ENCODE results near the gene CHMP1A. TPM values are rescaled to one million over a fixed set of nuclear protein-coding genes. Genes with fewer than 3 reads are reported as not detected.
"Not testable (repeated sequence)": the region's sequence is repeated elsewhere in the genome, so short reads cannot be mapped to it uniquely, and the experiment has no call there.

CHMP1A gene
- total RNA-seq, 2 donors from 2014 or later: 47.1 to 59.8 TPM

GRCh38 chr16:89668790-89669158 lies 11.3 kb upstream of the CHMP1A start:
- intact Hi-C loops (cut with DNase I): no loop called here
- no peak for DNase-seq (ENCODE audit: low spot score)

GRCh38 chr16:89667633-89668032 lies 10.1 kb upstream of the CHMP1A start:
- DNase-seq (ENCODE audit: low spot score): no peak
- intact Hi-C loops (cut with DNase I): no loop called here

- intact Hi-C loops (cut with DNase I); DNase-seq (ENCODE audit: low spot score): not testable (repeated sequence)
Observed at GRCh38 chr16:89667000-89667399, 9.5 kb upstream of the CHMP1A start.

- DNase-seq (ENCODE audit: low spot score); intact Hi-C loops (cut with DNase I): not testable (repeated sequence)
Observed at GRCh38 chr16:89664238-89664637, 6.7 kb upstream of the CHMP1A start.

GRCh38 chr16:89661215-89661614 lies 3.7 kb upstream of the CHMP1A start:
- intact Hi-C loops (cut with DNase I): loop anchor here in 1 of 2 donors (1.0 kb wide), 1 partner anchor 10 kb away; no protein-coding TSS in a partner anchor
- no peak for DNase-seq (ENCODE audit: low spot score)

GRCh38 chr16:89660146-89660545 lies 2.6 kb upstream of the CHMP1A start:
- intact Hi-C loops (cut with DNase I): no loop called here
- DNase-seq (ENCODE audit: low spot score): no peak

- intact Hi-C loops (cut with DNase I): no loop called here
- no peak for DNase-seq (ENCODE audit: low spot score)
Observed at GRCh38 chr16:89658221-89658879, 842 bp upstream of the CHMP1A start.

GRCh38 chr16:89656435-89657121 lies 930 bp downstream of the CHMP1A start:
- intact Hi-C loops (cut with DNase I): no loop called here
- no peak for DNase-seq (ENCODE audit: low spot score)

- intact Hi-C loops (cut with DNase I): no loop called here
Observed at GRCh38 chr16:89655062-89655643, 2.4 kb downstream of the CHMP1A start.

GRCh38 chr16:89653656-89654295 lies 3.7 kb downstream of the CHMP1A start:
- DNase-seq (ENCODE audit: low spot score): no peak
- intact Hi-C loops (cut with DNase I): no loop called here

More at GRCh38 chr16:89655062-89655643, 2.4 kb downstream of the CHMP1A start:
- no peak for DNase-seq (ENCODE audit: low spot score)

- DNase-seq (ENCODE audit: low spot score): no peak
- intact Hi-C loops (cut with DNase I): loop anchor here in 1 of 2 donors (1.0 kb wide), 1 partner anchor 10 kb away; no protein-coding TSS in a partner anchor
Observed at GRCh38 chr16:89651584-89651983, 5.9 kb downstream of the CHMP1A start.

- no peak for DNase-seq (ENCODE audit: low spot score)
- intact Hi-C loops (cut with DNase I): loop anchor here (10.0 kb wide), 3 partner anchors 72 to 942 kb away; partner anchors contain the start of genes CPNE7 (in 1 of the 2), CTU2 (in 1 of the 2) and RNF166 (in 1 of the 2)
Observed at GRCh38 chr16:89646906-89647305, 10.6 kb downstream of the CHMP1A start.

GRCh38 chr16:89646270-89646669 lies 11.2 kb downstream of the CHMP1A start:
- DNase-seq (ENCODE audit: low spot score): no peak
- intact Hi-C loops (cut with DNase I): loop anchor here (10.0 kb wide), 3 partner anchors 71 to 941 kb away; partner anchors contain the start of genes CPNE7 (in 1 of the 2), CTU2 (in 1 of the 2) and RNF166 (in 1 of the 2)

- no peak for DNase-seq (ENCODE audit: low spot score)
- intact Hi-C loops (cut with DNase I): loop anchor here (10.0 kb wide), 3 partner anchors 70 to 940 kb away; partner anchors contain the start of genes CPNE7 (in 1 of the 2), CTU2 (in 1 of the 2) and RNF166 (in 1 of the 2)
Observed at GRCh38 chr16:89645122-89645521, 12.4 kb downstream of the CHMP1A start.

- intact Hi-C loops (cut with DNase I): loop anchor here (5.0 to 10.0 kb wide), 4 partner anchors 67 to 939 kb away; partner anchors contain the start of genes CPNE7 (in 2 of the 2), CTU2 (in 1 of the 2) and RNF166 (in 1 of the 2)
- no peak for DNase-seq (ENCODE audit: low spot score)
Observed at GRCh38 chr16:89643769-89644300, 13.7 kb downstream of the CHMP1A start.

GRCh38 chr16:89642574-89642973 lies 14.9 kb downstream of the CHMP1A start:
- intact Hi-C loops (cut with DNase I): loop anchor here (5.0 to 10.0 kb wide), 4 partner anchors 65 to 938 kb away; partner anchors contain the start of genes CPNE7 (in 2 of the 2), CTU2 (in 1 of the 2) and RNF166 (in 1 of the 2)
- DNase-seq (ENCODE audit: low spot score): no peak

- DNase-seq (ENCODE audit: low spot score): no peak
- intact Hi-C loops (cut with DNase I): loop anchor here (5.0 to 10.0 kb wide), 4 partner anchors 64 to 937 kb away; partner anchors contain the start of genes CPNE7 (in 2 of the 2), CTU2 (in 1 of the 2) and RNF166 (in 1 of the 2)
Observed at GRCh38 chr16:89641458-89642119, 15.9 kb downstream of the CHMP1A start.

GRCh38 chr16:89639385-89639784 lies 18.1 kb downstream of the CHMP1A start:
- no peak for DNase-seq (ENCODE audit: low spot score)
- intact Hi-C loops (cut with DNase I): no loop called here

Data from posterior vena cava (tissue), 2 donors.